ENCODE results near the gene TEKT2. TPM values are rescaled to one million over a fixed set of nuclear protein-coding genes. Genes with fewer than 3 reads are reported as not detected.

The TEKT2 gene
- total RNA-seq, 2 experiments from 2014 or later: 0.22 to 0.33 TPM

- POLR2A ChIA-PET: no interaction called here
- H3K36me3 ChIP-seq (ENCODE audit: insufficient read depth, low read length): peaks cover 53% of the 10 kb centered on the region
- CTCF ChIA-PET: no interaction called here
These were observed 8.9 kb downstream of the TEKT2 start for GRCh38 chr1:36092798-36093185.

GRCh38 chr1:36093226-36093625, 9.3 kb downstream of the TEKT2 start:
- no peaks in the 10 kb centered on the region for H3K9me3 Mint-ChIP-seq
- peaks cover 23% of the 10 kb centered on the region for H3K4me1 Mint-ChIP-seq (ENCODE audit: low read depth)
- peaks cover 40% of the 10 kb centered on the region for H3K4me1 ChIP-seq (ENCODE audit: insufficient read depth, low read length)
- H3K4me3 ChIP-seq (ENCODE audit: low read length): no peak overlapping the region
- no peaks in the 10 kb centered on the region for H3K27me3 ChIP-seq (ENCODE audit: control insufficient read depth in 1 of 2, insufficient read depth in 2 of 2, low read length in 2 of 2)
- ChIA-PET CTCF (no interaction called here), POLR2A (no interaction called here)
- intact Hi-C loops (cut with DNase I, micrococcal nuclease): loop anchor here in 1 of 2 experiments (10.0 kb wide), 1 partner anchor 1342 kb away; no protein-coding TSS in a partner anchor
- no peak for ATAC-seq (ENCODE audit: poor library complexity)
- no peak for TF ChIP-seq CTCF (IDR thresholded peaks at IDR 0.05)
- H3K27ac ChIP-seq (ENCODE audit: low read depth in 1 of 2, low read length in 2 of 2): no peak overlapping the region
- DNase-seq: peak in 1 of 14 experiments; percentile 19
- peaks cover 53% of the 10 kb centered on the region for H3K36me3 ChIP-seq (ENCODE audit: insufficient read depth, low read length)
- H3K4me3 Mint-ChIP-seq: no peak overlapping the region
- no peak overlapping the region for H3K27ac Mint-ChIP-seq
- no peaks in the 10 kb centered on the region for H3K27me3 Mint-ChIP-seq
- no peaks in the 10 kb centered on the region for H3K9me3 ChIP-seq (ENCODE audit: control insufficient read depth in 1 of 2, insufficient read depth in 1 of 2, low read length in 2 of 2)
- peaks cover 57% of the 10 kb centered on the region for H3K36me3 Mint-ChIP-seq (ENCODE audit: low read depth)

More at GRCh38 chr1:36092798-36093185, 8.9 kb downstream of the TEKT2 start:
- DNase-seq: peak in 1 of 14 experiments; percentile 26
- ATAC-seq (ENCODE audit: poor library complexity): no peak
- Mint-ChIP-seq H3K4me1 (ENCODE audit: low read depth) (peaks cover 23% of the 10 kb centered on the region), H3K36me3 (ENCODE audit: low read depth) (peaks cover 57% of the 10 kb centered on the region), H3K4me3 (no peak overlapping the region), H3K27me3 (no peaks in the 10 kb centered on the region), H3K27ac (no peak overlapping the region), H3K9me3 (no peaks in the 10 kb centered on the region)
- Histone ChIP-seq H3K27me3 (ENCODE audit: control insufficient read depth in 1 of 2, insufficient read depth in 2 of 2, low read length in 2 of 2) (no peaks in the 10 kb centered on the region), H3K9me3 (ENCODE audit: control insufficient read depth in 1 of 2, insufficient read depth in 1 of 2, low read length in 2 of 2) (no peaks in the 10 kb centered on the region), H3K4me3 (ENCODE audit: low read length) (no peak overlapping the region), H3K27ac (ENCODE audit: low read depth in 1 of 2, low read length in 2 of 2) (no peak overlapping the region), H3K4me1 (ENCODE audit: insufficient read depth, low read length) (peaks cover 45% of the 10 kb centered on the region)
- intact Hi-C loops (cut with DNase I, micrococcal nuclease): loop anchor here in 1 of 2 experiments (10.0 kb wide), 1 partner anchor 1342 kb away; no protein-coding TSS in a partner anchor
- no peak for TF ChIP-seq CTCF (IDR thresholded peaks at IDR 0.05)

GRCh38 chr1:36093929-36094328, 10.0 kb downstream of the TEKT2 start:
- Mint-ChIP-seq H3K27me3 (no peaks in the 10 kb centered on the region), H3K36me3 (ENCODE audit: low read depth) (peaks cover 57% of the 10 kb centered on the region), H3K4me3 (no peak overlapping the region), H3K9me3 (no peaks in the 10 kb centered on the region), H3K27ac (no peak overlapping the region), H3K4me1 (ENCODE audit: low read depth) (peaks cover 23% of the 10 kb centered on the region)
- H3K27ac ChIP-seq (ENCODE audit: low read depth in 1 of 2, low read length in 2 of 2): no peak overlapping the region
- DNase-seq (peak in 1 of 14 experiments; percentile 4), ATAC-seq (ENCODE audit: poor library complexity) (no peak)
- intact Hi-C loops (cut with DNase I, micrococcal nuclease): loop anchor here in 1 of 2 experiments (10.0 kb wide), 1 partner anchor 1341 kb away; no protein-coding TSS in a partner anchor
- H3K27me3 ChIP-seq (ENCODE audit: control insufficient read depth in 1 of 2, insufficient read depth in 2 of 2, low read length in 2 of 2): no peaks in the 10 kb centered on the region
- peaks cover 53% of the 10 kb centered on the region for H3K36me3 ChIP-seq (ENCODE audit: insufficient read depth, low read length)
- H3K4me3 ChIP-seq (ENCODE audit: low read length): no peak overlapping the region
- peaks cover 37% of the 10 kb centered on the region for H3K4me1 ChIP-seq (ENCODE audit: insufficient read depth, low read length)
- no peak for TF ChIP-seq CTCF (IDR thresholded peaks at IDR 0.05)
- no peaks in the 10 kb centered on the region for H3K9me3 ChIP-seq (ENCODE audit: control insufficient read depth in 1 of 2, insufficient read depth in 1 of 2, low read length in 2 of 2)
- CTCF ChIA-PET: no interaction called here
- POLR2A ChIA-PET: no interaction called here

Data from CD4-positive, alpha-beta T cell (primary cell).